HepG2 (cell line): Measurements from ENCODE around the gene NUP214. TPM values are rescaled to one million over a fixed set of nuclear protein-coding genes. Genes with fewer than 3 reads are reported as not detected.

Experiments used
- ATAC-seq: fragments of 200-7000 bp; cut with Tn5 transposase; 3 replicates; pipeline ENCODE4 v1.9.1; 2020; ENCODE audit warnings: mild to moderate bottlenecking, moderate library complexity
- BruUV-seq: library from RNA; stranded (reverse); fragments of 400-500 nt; replicated peaks from 2 replicates; lab custom pipeline; 2021; lab: Mats Ljungman, UMichigan
- CTCF ChIA-PET: fragments of 300-600 bp; formaldehyde crosslinking; extraction: SDS; loops from one replicate; lab custom pipeline; 2021; ENCODE audit warnings: low total read pairs, inconsistent platforms, low intra/inter-chr PET ratio; lab: Yijun Ruan, JAX
- POLR2A ChIA-PET: fragments of 350-600 bp; sonication (Branson Sonifier 250); formaldehyde crosslinking; loops from one replicate; lab custom pipeline; 2020; ENCODE audit warnings: antibody characterized with exemption, inconsistent platforms; lab: Yijun Ruan, JAX
- DNase-seq: peaks from one replicate; pipeline ENCODE4 v3.0.0-alpha.2; 2015; ENCODE audit warnings: low spot score
- FAIRE-seq: peaks from 3 replicates; lab custom pipeline; 2011; peaks lifted over from hg19 to GRCh38; lab: Jason Lieb, UNC
- H2AFZ ChIP-seq: one replicate; pipeline ENCODE4 v1.6.1; 2011; ENCODE audit warnings: low read length, inconsistent platforms
- H3K27ac ChIP-seq: fragments of 300-600 bp; 3 replicates; pipeline ENCODE4 v1.8.0; 2011; ENCODE audit warnings: mixed run types, mild to moderate bottlenecking, mixed read lengths, low read length, inconsistent platforms; ENCODE audit not compliant: insufficient read depth; ENCODE audit errors: extremely low read length
- H3K27me3 ChIP-seq, 2 experiments: fragments of 200-600 bp in 1 of 2; 2 replicates in 1 of 2; 3 replicates in 1 of 2; pipeline versions ENCODE4 v1.6.0 to v1.8.0; 2011; ENCODE audit warnings: low read length in 2 of 2, mild to moderate bottlenecking in 2 of 2, moderate library complexity in 2 of 2, inconsistent platforms in 1 of 2; ENCODE audit not compliant: insufficient read depth in 2 of 2, control insufficient read depth in 1 of 2
- H3K36me3 ChIP-seq, 2 experiments: fragments of 200-600 bp in 1 of 2; replicated peaks in 1 of 2; 2 replicates in 1 of 2; 3 replicates in 1 of 2; pipeline versions ENCODE4 v1.5.1 to v1.8.0; 2011; ENCODE audit warnings: low read length in 2 of 2, inconsistent platforms in 1 of 2; ENCODE audit not compliant: insufficient read depth in 2 of 2, control insufficient read depth in 1 of 2
- H3K4me1 ChIP-seq: 2 replicates; pipeline ENCODE4 v1.5.1; 2012; ENCODE audit warnings: low read length, inconsistent platforms; ENCODE audit not compliant: insufficient read depth
- H3K4me2 ChIP-seq: 2 replicates; pipeline ENCODE4 v1.6.0; 2011; ENCODE audit warnings: low read depth, low read length, inconsistent platforms
- H3K4me3 ChIP-seq, 3 experiments: fragments of 200-600 bp in 1 of 3; sonication (generic), shearing (Covaris generic) in 1 of 3; replicated peaks in 1 of 3; 2 replicates each; pipeline ENCODE4 v1.5.1; 2011 to 2016; ENCODE audit warnings: low read length in 3 of 3, inconsistent platforms in 2 of 3, low read depth in 2 of 3, mild to moderate bottlenecking in 2 of 3, control low read depth in 1 of 3, mixed read lengths in 1 of 3; ENCODE audit not compliant: insufficient read depth in 1 of 3
- H3K79me2 ChIP-seq: one replicate; pipeline ENCODE4 v1.6.1; 2011; ENCODE audit warnings: low read length, inconsistent platforms; ENCODE audit not compliant: insufficient read depth
- H3K9ac ChIP-seq: 2 replicates; pipeline ENCODE4 v1.6.0; 2011; ENCODE audit warnings: mild to moderate bottlenecking, low read depth, low read length, inconsistent platforms; ENCODE audit not compliant: insufficient read depth
- H3K9me3 ChIP-seq: 2 replicates; pipeline ENCODE4 v1.5.1; 2012; ENCODE audit warnings: mild to moderate bottlenecking, low read length
- H4K20me1 ChIP-seq: 2 replicates; pipeline ENCODE4 v1.6.0; 2011; ENCODE audit warnings: inconsistent platforms, mild to moderate bottlenecking, low read length, moderate library complexity; ENCODE audit not compliant: insufficient read depth
- AGO2 ChIP-seq: fragments of 200-400 bp; formaldehyde crosslinking; optimal IDR thresholded peaks from 2 replicates; pipeline ENCODE3; 2017; ENCODE audit warnings: mild to moderate bottlenecking, low read depth, low read length, moderate library complexity
- AHR ChIP-seq: IDR thresholded peaks from 2 replicates; pipeline ENCODE4 v1.6.1; 2018; ENCODE audit warnings: missing genetic modification reagents, missing compliant biosample characterization
- REPIN1 ChIP-seq: sonication (generic); formaldehyde crosslinking; IDR thresholded peaks from 2 replicates; pipeline ENCODE4 v1.8.0; 2022; ENCODE audit warnings: missing genetic modification reagents, low read depth, mild to moderate bottlenecking, borderline replicate concordance
- SAFB2 ChIP-seq: sonication (generic); formaldehyde crosslinking; IDR thresholded peaks from 2 replicates; pipeline ENCODE4 v1.5.1; 2020; ENCODE audit warnings: missing genetic modification reagents, low read depth, mild to moderate bottlenecking, borderline replicate concordance
- TEAD2 ChIP-seq: sonication (generic); formaldehyde crosslinking; IDR thresholded peaks from 2 replicates; pipeline ENCODE4 v1.9.0; 2021; ENCODE audit warnings: missing genetic modification reagents
- ZC3H4 ChIP-seq: sonication (generic); formaldehyde crosslinking; IDR thresholded peaks from 2 replicates; pipeline ENCODE4 v1.4.0; 2020; ENCODE audit warnings: missing genetic modification reagents, borderline replicate concordance
- ZNF121 ChIP-seq: sonication (generic); formaldehyde crosslinking; IDR thresholded peaks from 2 replicates; pipeline ENCODE4 v1.5.0; 2020; ENCODE audit warnings: mild to moderate bottlenecking, missing genetic modification reagents
- WGBS: methylation state at CpG from one replicate; pipeline ENCODE4 v1.1.6; 2017; ENCODE audit warnings: low lambda C conversion rate; 5-methylcytosine and 5-hydroxymethylcytosine counted together
- in situ Hi-C: cut with HindIII; loops from 2 replicates; pipeline ENCODE4 v1.10.0; 2017; ENCODE audit warnings: low pct_unique_long_range_greater_than_20kb; ENCODE audit not compliant: extremely low pct_ligation_motif_present
- intact Hi-C: fragments of 100-400 bp; cut with micrococcal nuclease; formaldehyde crosslinking; loops from one replicate; pipeline ENCODE4 v1.10.0; 2022; ENCODE audit not compliant: unreplicated experiment
- polyA plus RNA-seq, 8 experiments: library from polyadenylated mRNA; depleted of rRNA in 3 of 8; stranded (reverse) in 7 of 8; unstranded in 1 of 8; fragments of >200 nt; fragmentation: Illumina TruSeq in 4 of 8; extraction: Trizol in 4 of 8; gene quantifications; 2 replicates each; pipeline versions ENCODE4 v1.2.1 to v1.2.3, GENCODE V29; 2011 to 2016; ENCODE audit warnings: low read depth in 4 of 8, missing spikeins in 1 of 8, mixed read lengths in 1 of 8; ENCODE audit not compliant: insufficient read depth in 1 of 8
- total RNA-seq, 5 experiments: library from RNA; depleted of rRNA; stranded (reverse); fragments of >200 nt; fragmentation: Illumina TruSeq; extraction: Trizol; gene quantifications; 2 replicates each; pipeline ENCODE4 v1.2.3, GENCODE V29; 2016; ENCODE audit warnings: low read depth in 1 of 5

Gene NUP214
- total and polyA plus RNA-seq, 2 of the 13 experiments (the other 11 are each of a cell fraction or from before 2014, with no cell fraction given) = 8.4 to 16.0 TPM

DNA sequence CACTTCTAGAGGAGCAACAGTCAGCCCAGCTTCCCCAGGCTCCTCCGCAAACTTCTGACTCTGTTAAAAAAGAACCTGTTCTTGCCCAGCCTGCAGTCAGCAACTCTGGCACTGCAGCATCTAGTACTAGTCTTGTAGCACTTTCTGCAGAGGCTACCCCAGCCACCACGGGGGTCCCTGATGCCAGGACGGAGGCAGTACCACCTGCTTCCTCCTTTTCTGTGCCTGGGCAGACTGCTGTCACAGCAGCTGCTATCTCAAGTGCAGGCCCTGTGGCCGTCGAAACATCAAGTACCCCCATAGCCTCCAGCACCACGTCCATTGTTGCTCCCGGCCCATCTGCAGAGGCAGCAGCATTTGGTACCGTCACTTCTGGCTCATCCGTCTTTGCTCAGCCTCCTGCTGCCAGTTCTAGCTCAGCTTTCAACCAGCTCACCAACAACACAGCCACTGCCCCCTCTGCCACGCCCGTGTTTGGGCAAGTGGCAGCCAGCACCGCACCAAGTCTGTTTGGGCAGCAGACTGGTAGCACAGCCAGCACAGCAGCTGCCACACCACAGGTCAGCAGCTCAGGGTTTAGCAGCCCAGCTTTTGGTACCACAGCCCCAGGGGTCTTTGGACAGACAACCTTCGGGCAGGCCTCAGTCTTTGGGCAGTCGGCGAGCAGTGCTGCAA, 72.8 kb downstream of the NUP214 start:
- 100% methylated on average over 12 of the region's 15 CpGs for WGBS
- CTCF ChIA-PET = no interaction called here
- FAIRE-seq (no peak), DNase-seq (no peak), ATAC-seq (no peak)
- Histone ChIP-seq H3K27ac (no peak overlapping the region), H3K79me2 (no peaks in the 10 kb centered on the region), H3K27me3 (no peaks in the 10 kb centered on the region), H3K4me2 (no peak overlapping the region), H2AFZ (no peak overlapping the region), H3K9ac (no peak overlapping the region), H3K4me3 (no peak overlapping the region), H3K36me3 (peaks cover 24 to 83% of the 10 kb centered on the region in 2 experiments), H3K4me1 (no peaks in the 10 kb centered on the region), H4K20me1 (no peaks in the 10 kb centered on the region), H3K9me3 (no peaks in the 10 kb centered on the region)
- in situ Hi-C loops = no loop called here
- no TSS peak for BruUV-seq
- POLR2A ChIA-PET = no interaction called here
- TF ChIP-seq SAFB2 (CRISPR knock-in tag) = no peak
- peak; percentile 51 for TF ChIP-seq AGO2
- no peak for TF ChIP-seq TEAD2 (CRISPR knock-in tag)
- intact Hi-C loops = no loop called here

DNA sequence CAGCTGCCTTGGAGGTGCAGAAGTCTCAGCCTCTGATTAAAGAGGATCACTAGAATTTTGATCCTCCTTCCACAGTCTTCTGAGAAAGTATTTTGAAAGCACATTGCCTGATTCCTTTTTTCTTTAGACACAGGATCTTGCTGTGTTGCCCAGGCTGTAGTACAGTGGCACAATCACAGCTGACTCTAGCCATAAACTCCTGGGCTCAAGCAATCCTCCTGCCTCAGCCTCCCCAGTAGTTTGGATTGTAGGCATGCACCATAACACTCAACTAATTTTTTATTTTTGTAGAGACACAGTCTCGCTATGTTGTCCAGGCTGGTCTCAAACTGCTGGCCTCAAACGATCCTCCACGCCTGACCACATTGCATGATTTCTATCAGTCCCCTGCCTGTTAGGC, 76.5 kb downstream of the NUP214 start:
- in situ Hi-C loops = no loop called here
- ChIA-PET CTCF (no interaction called here), POLR2A (no interaction called here)
- no peaks in the 10 kb centered on the region for H3K9me3 ChIP-seq
- WGBS = 100% methylated on average over 3 of the region's 3 CpGs
- DNase-seq = no peak
- H3K9ac ChIP-seq = no peak overlapping the region
- H3K4me3 ChIP-seq = no peak overlapping the region
- intact Hi-C loops = no loop called here
- no peak overlapping the region for H2AFZ ChIP-seq
- H3K4me1 ChIP-seq = no peaks in the 10 kb centered on the region
- no peaks in the 10 kb centered on the region for H3K79me2 ChIP-seq
- TF ChIP-seq REPIN1 (CRISPR knock-in tag) (no peak), AHR (CRISPR knock-in tag) (no peak), ZNF121 (CRISPR knock-in tag) (peak; percentile 42; the same call in 1 of the 2 replicates), ZC3H4 (CRISPR knock-in tag) (no peak)
- no peak for FAIRE-seq
- H3K27ac ChIP-seq = no peak overlapping the region
- BruUV-seq = no TSS peak
- ATAC-seq = no peak
- H4K20me1 ChIP-seq = no peaks in the 10 kb centered on the region
- no peak overlapping the region for H3K4me2 ChIP-seq
- no peaks in the 10 kb centered on the region for H3K27me3 ChIP-seq
- H3K36me3 ChIP-seq = peaks cover 22 to 84% of the 10 kb centered on the region in 2 experiments
